K562 (cell line): ENCODE measurements around the gene PMPCA. TPM values are rescaled to one million over a fixed set of nuclear protein-coding genes. Genes with fewer than 3 reads are reported as not detected.

Experiments used
- BACH1 ChIP-seq: fragments of 200-800 bp; sonication (Bioruptor generic); IDR thresholded peaks from 2 replicates; pipeline ENCODE4 v1.6.1; 2016; ENCODE audit warnings: missing genetic modification characterization, missing compliant biosample characterization
- BHLHE40 ChIP-seq: IDR thresholded peaks from 2 replicates; pipeline ENCODE4 v1.6.1; 2011; ENCODE audit warnings: low read length, improper control_type of control experiment
- CHD2 ChIP-seq: IDR thresholded peaks from 2 replicates; pipeline ENCODE4 v1.6.1; 2011; ENCODE audit warnings: low read depth, low read length
- E2F3 ChIP-seq: fragments of 250-450 bp; sonication (Bioruptor Pico); IDR thresholded peaks from 2 replicates; pipeline ENCODE4 v1.4.0; 2020; ENCODE audit warnings: mild to moderate bottlenecking
- EP400 ChIP-seq: fragments of 450-650 bp; IDR thresholded peaks from 2 replicates; pipeline ENCODE4 v1.6.1; 2017; ENCODE audit warnings: antibody characterized with exemption, mild to moderate bottlenecking, moderate library complexity
- FIP1L1 ChIP-seq: fragments of 200-400 bp; formaldehyde crosslinking; IDR thresholded peaks from 2 replicates; pipeline ENCODE4 v1.6.1; 2018; ENCODE audit warnings: mild to moderate bottlenecking, low read depth, low read length; ENCODE audit not compliant: poor library complexity, severe bottlenecking
- HDAC1 ChIP-seq, 2 experiments: fragments of 450-650 bp; IDR thresholded peaks; 2 replicates each; pipeline ENCODE4 v1.6.1; 2016 to 2017; ENCODE audit warnings: inconsistent platforms in 1 of 2, mild to moderate bottlenecking in 1 of 2, moderate library complexity in 1 of 2
- HMG20B ChIP-seq: fragments of 250-450 bp; sonication (Bioruptor Pico); IDR thresholded peaks from 2 replicates; pipeline ENCODE4 v1.5.0; 2021; ENCODE audit warnings: mild to moderate bottlenecking
- HMGN3 ChIP-seq: IDR thresholded peaks from 2 replicates; pipeline ENCODE4 v1.6.1; 2011; ENCODE audit warnings: borderline replicate concordance, low read depth, mild to moderate bottlenecking, mixed read lengths, low read length; ENCODE audit not compliant: insufficient read length; ENCODE audit errors: extremely low read depth
- MBD2 ChIP-seq: sonication (generic); IDR thresholded peaks from 2 replicates; pipeline ENCODE4 v1.6.1; 2016; ENCODE audit warnings: low read depth, borderline replicate concordance
- MYC ChIP-seq, 2 experiments: fragments of 250-450 bp in 1 of 2; sonication (Bioruptor Pico) in 1 of 2; IDR thresholded peaks; 2 replicates each; pipeline versions ENCODE4 v1.5.1 to v1.6.1; 2012 to 2021; ENCODE audit warnings: low read depth in 2 of 2, borderline replicate concordance in 1 of 2, improper control_type of control experiment in 1 of 2, low read length in 1 of 2, mild to moderate bottlenecking in 1 of 2, moderate library complexity in 1 of 2
- NCOA1 ChIP-seq: fragments of 450-650 bp; IDR thresholded peaks from 2 replicates; pipeline ENCODE4 v1.6.1; 2016; ENCODE audit warnings: low read depth
- NEUROD1 ChIP-seq: fragments of 150-350 bp; IDR thresholded peaks from 2 replicates; pipeline ENCODE4 v1.6.1; 2014; ENCODE audit warnings: borderline replicate concordance, low read length, low read depth; ENCODE audit not compliant: partially characterized antibody
- NFIC ChIP-seq: fragments of 450-650 bp; IDR thresholded peaks from 2 replicates; pipeline ENCODE4 v1.6.1; 2017; ENCODE audit warnings: mild to moderate bottlenecking, inconsistent platforms
- NR2F6 ChIP-seq: fragments of 450-650 bp; formaldehyde crosslinking; IDR thresholded peaks from 2 replicates; pipeline ENCODE4 v1.4.0; 2020; ENCODE audit warnings: mild to moderate bottlenecking
- PHF8 ChIP-seq: fragments of 200-600 bp; sonication (generic); IDR thresholded peaks from 2 replicates; pipeline ENCODE4 v1.6.1; 2012; ENCODE audit warnings: mixed run types, mild to moderate bottlenecking, inconsistent platforms, low read length, moderate library complexity, borderline replicate concordance
- POLR2G ChIP-seq: fragments of 200-400 bp; formaldehyde crosslinking; IDR thresholded peaks from 2 replicates; pipeline ENCODE4 v1.6.1; 2017; ENCODE audit warnings: low read depth, mild to moderate bottlenecking, antibody characterized with exemption, low read length, moderate library complexity
- RBM17 ChIP-seq: fragments of 200-400 bp; formaldehyde crosslinking; IDR thresholded peaks from 2 replicates; pipeline ENCODE4 v1.6.1; 2017; ENCODE audit warnings: low read depth, mild to moderate bottlenecking, low read length, borderline replicate concordance
- RBM25 ChIP-seq: fragments of 200-400 bp; formaldehyde crosslinking; IDR thresholded peaks from 2 replicates; pipeline ENCODE4 v1.6.1; 2018; ENCODE audit warnings: low read length, low read depth, moderate library complexity; ENCODE audit not compliant: severe bottlenecking
- SAP30 ChIP-seq: fragments of 200-600 bp; sonication (generic); IDR thresholded peaks from 2 replicates; pipeline ENCODE4 v1.6.1; 2012; ENCODE audit warnings: borderline replicate concordance, low read depth, mild to moderate bottlenecking, moderate library complexity, low read length, control low read depth, inconsistent platforms; ENCODE audit not compliant: insufficient read depth, poor library complexity, severe bottlenecking
- SREBF2 ChIP-seq: sonication (generic); formaldehyde crosslinking; IDR thresholded peaks from 2 replicates; pipeline ENCODE4 v1.4.0; 2020; ENCODE audit warnings: mild to moderate bottlenecking, missing genetic modification reagents
- ZBED1 ChIP-seq: IDR thresholded peaks from 2 replicates; pipeline ENCODE4 v1.6.1; 2014
- ZFX ChIP-seq: sonication (generic); formaldehyde crosslinking; IDR thresholded peaks from 2 replicates; pipeline ENCODE4 v1.8.0; 2022; ENCODE audit warnings: mild to moderate bottlenecking, missing genetic modification reagents, moderate library complexity
- ZNF764 ChIP-seq: fragments of 250-450 bp; sonication (Bioruptor Pico); IDR thresholded peaks from 2 replicates; pipeline ENCODE4 v1.4.0; 2020; ENCODE audit warnings: low read depth, mild to moderate bottlenecking, moderate library complexity
- polyA plus RNA-seq, 8 experiments: library from polyadenylated mRNA; depleted of rRNA in 4 of 8; stranded (reverse) in 5 of 8; unstranded in 3 of 8; fragments of >200 nt; fragmentation: Nextera tagmentation in 2 of 8; fragmentation: Illumina TruSeq in 1 of 8; extraction: Ambion mirVana in 2 of 8; extraction: Trizol in 1 of 8; gene quantifications; 2 replicates each; pipeline versions ENCODE4 v1.2.1 to v1.2.3, GENCODE V29; 2011 to 2014; ENCODE audit warnings: inconsistent platforms in 1 of 8, missing spikeins in 1 of 8
- total RNA-seq, 7 experiments: library from RNA; depleted of rRNA in 6 of 7; stranded (reverse); fragments of >200 nt in 6 of 7; fragmentation: Illumina TruSeq in 2 of 7; extraction: Trizol in 2 of 7; gene quantifications; 2 replicates each; pipeline versions ENCODE4 v1.2.1 to v1.2.3, GENCODE V29; 2011 to 2021; ENCODE audit warnings: low replicate concordance in 1 of 7
- TF ChIP-seq, protein P1 (sequence below), 3 experiments: fragments of 200-800 bp in 1 of 3; fragments of 250-450 bp in 1 of 3; fragments of 450-650 bp in 1 of 3; sonication (Bioruptor Pico) in 1 of 3; sonication (Bioruptor generic) in 1 of 3; formaldehyde crosslinking in 1 of 3; IDR thresholded peaks; 2 replicates each; pipeline versions ENCODE4 v1.6.1 to v1.8.0; 2016 to 2022; ENCODE audit warnings: mild to moderate bottlenecking in 2 of 3, missing genetic modification characterization in 2 of 3, missing compliant biosample characterization in 1 of 3, moderate library complexity in 1 of 3

PMPCA gene
- total and polyA plus RNA-seq, 9 of the 15 experiments (the other 6 are each of a cell fraction or from before 2014, with no cell fraction given) = 23.9 to 143 (median 86.6) TPM

DNA sequence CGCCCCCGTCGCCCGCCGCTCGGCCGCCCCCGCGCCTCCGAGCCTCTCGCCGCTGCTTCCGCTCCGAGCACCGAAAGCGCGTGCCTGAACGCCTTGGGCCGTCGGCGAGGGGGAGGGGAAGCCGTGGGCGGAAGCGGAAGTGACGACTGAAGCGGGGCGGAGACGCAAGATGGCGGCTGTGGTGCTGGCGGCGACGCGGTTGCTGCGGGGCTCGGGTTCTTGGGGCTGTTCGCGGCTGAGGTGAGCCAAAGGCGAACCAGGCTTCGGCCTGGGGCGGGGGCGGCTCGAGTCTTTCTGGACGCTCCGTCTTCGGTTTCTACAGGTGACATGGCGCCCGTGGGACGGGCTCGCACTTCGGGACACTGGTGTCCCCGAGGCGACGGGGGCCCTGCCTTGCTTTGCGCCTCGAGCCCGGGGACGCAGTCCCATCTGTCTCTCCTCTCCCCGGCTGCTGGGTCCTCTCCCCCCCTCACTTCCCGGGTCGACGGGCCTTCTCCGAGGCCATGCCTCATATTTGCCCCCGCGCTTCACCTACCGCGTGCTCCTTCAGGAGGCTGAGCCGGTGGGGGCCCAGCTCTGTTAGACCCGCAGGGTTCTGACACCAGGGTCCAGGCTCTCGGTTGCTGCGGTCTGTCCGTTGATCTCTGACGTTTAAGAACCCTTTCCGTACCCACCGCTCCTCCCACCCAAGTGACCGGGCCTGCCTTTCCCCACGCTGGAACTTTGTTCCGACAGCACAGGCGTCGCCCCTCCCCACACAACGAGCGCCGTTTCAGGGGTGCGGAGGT is at the start of gene PMPCA, which contains the start of gene ENTR1 (continued):
- no peak for TF ChIP-seq RBM17
- TF ChIP-seq BHLHE40 = peak; percentile 77
- TF ChIP-seq EP400 = peak; percentile 92
- peak; percentile 61 for TF ChIP-seq HMGN3
- no peak for TF ChIP-seq BACH1 (tag)
- TF ChIP-seq MBD2 = peak; percentile 53; the same call in 1 of the 2 replicates
- peak; percentile 31 for TF ChIP-seq FIP1L1
- peak; percentile 90 for TF ChIP-seq PHF8
- no peak for TF ChIP-seq ZBED1
- 0 out of 2 replicates have a peak, but pooled peaks have one; percentile 24 for TF ChIP-seq NCOA1
- peak; percentile 40 for TF ChIP-seq NFIC
- TF ChIP-seq HDAC1 (IDR thresholded peaks at IDR 0.05) = peak in 1 of 2 experiments; percentile 88; a peak in 2 of 4 replicates
- TF ChIP-seq MYC (IDR thresholded peaks at IDR 0.05; ENCODE audit: low read depth, low read length) = peak; percentile 95
- TF ChIP-seq MYC (CRISPR knock-in tag; IDR thresholded peaks at IDR 0.05; ENCODE audit: borderline replicate concordance, low read depth) = peak; percentile 62; the same call in 1 of the 2 replicates
- peak; percentile 59 for TF ChIP-seq CHD2
- TF ChIP-seq NEUROD1 = peak; percentile 60
- no peak for TF ChIP-seq HMG20B (CRISPR knock-in tag)
- no peak for TF ChIP-seq E2F3 (CRISPR knock-in tag)
- TF ChIP-seq NR2F6 (CRISPR knock-in tag) = no peak
- no peak for TF ChIP-seq RBM25
- no peak for TF ChIP-seq SREBF2 (CRISPR knock-in tag)
- peak; percentile 85 for TF ChIP-seq SAP30
- TF ChIP-seq ZFX (CRISPR knock-in tag) = peak; percentile 77
- no peak for TF ChIP-seq ZNF764 (CRISPR knock-in tag)
- peak; percentile 91 for TF ChIP-seq POLR2G
- TF ChIP-seq, protein P1, sequence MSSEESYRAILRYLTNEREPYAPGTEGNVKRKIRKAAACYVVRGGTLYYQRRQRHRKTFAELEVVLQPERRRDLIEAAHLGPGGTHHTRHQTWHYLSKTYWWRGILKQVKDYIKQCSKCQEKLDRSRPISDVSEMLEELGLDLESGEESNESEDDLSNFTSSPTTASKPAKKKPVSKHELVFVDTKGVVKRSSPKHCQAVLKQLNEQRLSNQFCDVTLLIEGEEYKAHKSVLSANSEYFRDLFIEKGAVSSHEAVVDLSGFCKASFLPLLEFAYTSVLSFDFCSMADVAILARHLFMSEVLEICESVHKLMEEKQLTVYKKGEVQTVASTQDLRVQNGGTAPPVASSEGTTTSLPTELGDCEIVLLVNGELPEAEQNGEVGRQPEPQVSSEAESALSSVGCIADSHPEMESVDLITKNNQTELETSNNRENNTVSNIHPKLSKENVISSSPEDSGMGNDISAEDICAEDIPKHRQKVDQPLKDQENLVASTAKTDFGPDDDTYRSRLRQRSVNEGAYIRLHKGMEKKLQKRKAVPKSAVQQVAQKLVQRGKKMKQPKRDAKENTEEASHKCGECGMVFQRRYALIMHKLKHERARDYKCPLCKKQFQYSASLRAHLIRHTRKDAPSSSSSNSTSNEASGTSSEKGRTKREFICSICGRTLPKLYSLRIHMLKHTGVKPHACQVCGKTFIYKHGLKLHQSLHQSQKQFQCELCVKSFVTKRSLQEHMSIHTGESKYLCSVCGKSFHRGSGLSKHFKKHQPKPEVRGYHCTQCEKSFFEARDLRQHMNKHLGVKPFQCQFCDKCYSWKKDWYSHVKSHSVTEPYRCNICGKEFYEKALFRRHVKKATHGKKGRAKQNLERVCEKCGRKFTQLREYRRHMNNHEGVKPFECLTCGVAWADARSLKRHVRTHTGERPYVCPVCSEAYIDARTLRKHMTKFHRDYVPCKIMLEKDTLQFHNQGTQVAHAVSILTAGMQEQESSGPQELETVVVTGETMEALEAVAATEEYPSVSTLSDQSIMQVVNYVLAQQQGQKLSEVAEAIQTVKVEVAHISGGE (CRISPR knock-in tag; IDR thresholded peaks at IDR 0.05) = peak in 1 of 3 experiments; percentile 57; a peak in 2 of 6 replicates
